22Rv1 (cell line): ENCODE results near the gene TNNC2.

ENCODE experiments used
- ZFX ChIP-seq: fragments of 450-650 bp; IDR thresholded peaks from 2 replicates; pipeline ENCODE4 v1.6.1; 2017; ENCODE audit warnings: antibody characterized with exemption, borderline replicate concordance
- TF ChIP-seq, protein P1 (sequence below): fragments of 450-650 bp; IDR thresholded peaks from 2 replicates; pipeline ENCODE4 v1.5.1; 2017; ENCODE audit warnings: mild to moderate bottlenecking

DNA sequence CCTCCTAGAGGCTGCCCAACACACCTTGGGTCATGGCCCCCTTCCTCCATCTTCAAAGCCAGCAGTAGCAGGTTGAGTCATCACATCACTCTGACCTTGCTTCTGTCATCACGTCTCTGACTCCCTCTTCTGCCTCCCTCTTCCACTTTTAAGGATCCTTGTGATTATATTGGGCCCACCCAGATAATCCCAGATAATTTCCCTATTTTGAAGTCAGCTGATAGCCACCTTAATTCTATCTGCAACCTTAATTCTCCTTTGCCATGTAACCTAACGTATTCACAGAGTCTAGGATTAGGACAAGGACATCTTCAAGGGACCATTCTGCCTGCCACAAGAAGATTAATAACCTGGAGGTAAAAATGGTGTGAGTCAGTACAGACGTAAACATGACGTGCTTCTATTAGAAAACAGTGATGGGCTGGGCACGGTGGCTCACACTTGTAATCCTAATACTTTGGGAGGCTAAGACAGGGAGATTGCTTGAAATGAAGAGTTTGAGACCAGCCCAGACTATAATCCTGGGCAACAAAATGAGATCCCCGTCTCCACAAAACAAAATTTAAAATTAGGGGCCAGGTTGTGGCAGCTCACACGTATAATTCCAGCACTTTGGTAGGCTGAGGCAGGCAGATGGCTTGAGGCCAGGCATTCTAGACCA lies 33.6 kb upstream of the TNNC2 start:
- TF ChIP-seq, protein P1, sequence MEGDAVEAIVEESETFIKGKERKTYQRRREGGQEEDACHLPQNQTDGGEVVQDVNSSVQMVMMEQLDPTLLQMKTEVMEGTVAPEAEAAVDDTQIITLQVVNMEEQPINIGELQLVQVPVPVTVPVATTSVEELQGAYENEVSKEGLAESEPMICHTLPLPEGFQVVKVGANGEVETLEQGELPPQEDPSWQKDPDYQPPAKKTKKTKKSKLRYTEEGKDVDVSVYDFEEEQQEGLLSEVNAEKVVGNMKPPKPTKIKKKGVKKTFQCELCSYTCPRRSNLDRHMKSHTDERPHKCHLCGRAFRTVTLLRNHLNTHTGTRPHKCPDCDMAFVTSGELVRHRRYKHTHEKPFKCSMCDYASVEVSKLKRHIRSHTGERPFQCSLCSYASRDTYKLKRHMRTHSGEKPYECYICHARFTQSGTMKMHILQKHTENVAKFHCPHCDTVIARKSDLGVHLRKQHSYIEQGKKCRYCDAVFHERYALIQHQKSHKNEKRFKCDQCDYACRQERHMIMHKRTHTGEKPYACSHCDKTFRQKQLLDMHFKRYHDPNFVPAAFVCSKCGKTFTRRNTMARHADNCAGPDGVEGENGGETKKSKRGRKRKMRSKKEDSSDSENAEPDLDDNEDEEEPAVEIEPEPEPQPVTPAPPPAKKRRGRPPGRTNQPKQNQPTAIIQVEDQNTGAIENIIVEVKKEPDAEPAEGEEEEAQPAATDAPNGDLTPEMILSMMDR, result no peak
- TF ChIP-seq ZFX, result no peak
